ENCODE data around the gene GBX2. TPM values are rescaled to one million over a fixed set of nuclear protein-coding genes. Genes with fewer than 3 reads are reported as not detected.

The GBX2 gene
- total RNA-seq, 1 experiment from 2014 or later, result 5.9 TPM

DNA sequence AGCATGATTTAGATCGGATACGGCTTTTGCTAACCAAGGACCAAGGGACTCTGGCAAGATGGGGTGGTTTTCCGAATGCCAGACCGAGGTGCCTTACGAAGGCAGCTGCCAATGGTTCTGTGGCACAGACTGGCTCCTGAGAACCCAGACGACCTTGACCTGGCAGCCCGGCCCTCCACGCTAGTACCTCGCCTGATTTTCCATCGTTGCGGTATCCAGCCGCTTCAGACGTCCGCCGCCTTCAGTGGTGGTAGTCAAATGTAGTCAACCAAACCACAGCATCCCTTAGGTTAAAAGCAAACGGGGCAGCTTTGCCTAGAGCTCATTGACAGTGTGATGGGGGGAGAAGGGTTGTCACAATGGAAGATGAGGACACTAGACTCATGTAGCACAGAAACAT is 42.6 kb downstream of the GBX2 start:
- TF ChIP-seq EZH2 (IDR thresholded peaks at IDR 0.05) (no peak), SP1 (IDR thresholded peaks at IDR 0.05; ENCODE audit: low read depth) (no peak), EZH2phosphoT487 (IDR thresholded peaks at IDR 0.05; ENCODE audit: borderline replicate concordance) (no peak)
- Histone ChIP-seq H3K79me2 (ENCODE audit: insufficient read depth, low read length) (no peaks in the 10 kb centered on the region), H3K4me2 (ENCODE audit: low read length) (no peak overlapping the region), H2AFZ (ENCODE audit: low read depth, low read length, poor library complexity, severe bottlenecking) (no peak overlapping the region), H3K4me1 (ENCODE audit: control insufficient read depth in 1 of 2, insufficient read depth in 2 of 2, low read length in 2 of 2) (no peaks in the 10 kb centered on the region), H3K27me3 (ENCODE audit: insufficient read depth, low read length) (no peaks in the 10 kb centered on the region), H3K27ac (ENCODE audit: low read depth, low read length) (no peak overlapping the region), H3K9me3 (ENCODE audit: control insufficient read depth in 1 of 2, insufficient read depth in 1 of 2, low read depth in 1 of 2, low read length in 2 of 2) (no peaks in the 10 kb centered on the region), H3K4me3 (replicated peaks in 1 of 2; ENCODE audit: low read depth in 1 of 2, low read length in 2 of 2) (no peak overlapping the region), H3K9me2 (ENCODE audit: insufficient read depth) (no peaks in the 10 kb centered on the region), H4K20me1 (ENCODE audit: insufficient read depth) (no peaks in the 10 kb centered on the region), H3K36me3 (ENCODE audit: control insufficient read depth in 1 of 2, insufficient read depth in 2 of 2, low read length in 2 of 2) (0 out of 4 replicates have a peak, but pooled peaks cover 0 to 4% of the 10 kb centered on the region in 2 experiments), H3K9ac (ENCODE audit: low read length) (no peak overlapping the region)
- intact Hi-C loops (cut with micrococcal nuclease), result no loop called here
- no TSS peak for BruUV-seq (replicated peaks)
- ChIA-PET RAD21 (ENCODE audit: low non-redundant PET in 1 of 2, low total read pairs in 2 of 2, uncharacterized antibody in 2 of 2, unreplicated experiment in 2 of 2) (no interaction called here), POLR2A (no interaction called here), CTCF (no interaction called here)
- no peak for DNase-seq (ENCODE audit: low read depth, low spot score)
- ATAC-seq, result no peak

DNA sequence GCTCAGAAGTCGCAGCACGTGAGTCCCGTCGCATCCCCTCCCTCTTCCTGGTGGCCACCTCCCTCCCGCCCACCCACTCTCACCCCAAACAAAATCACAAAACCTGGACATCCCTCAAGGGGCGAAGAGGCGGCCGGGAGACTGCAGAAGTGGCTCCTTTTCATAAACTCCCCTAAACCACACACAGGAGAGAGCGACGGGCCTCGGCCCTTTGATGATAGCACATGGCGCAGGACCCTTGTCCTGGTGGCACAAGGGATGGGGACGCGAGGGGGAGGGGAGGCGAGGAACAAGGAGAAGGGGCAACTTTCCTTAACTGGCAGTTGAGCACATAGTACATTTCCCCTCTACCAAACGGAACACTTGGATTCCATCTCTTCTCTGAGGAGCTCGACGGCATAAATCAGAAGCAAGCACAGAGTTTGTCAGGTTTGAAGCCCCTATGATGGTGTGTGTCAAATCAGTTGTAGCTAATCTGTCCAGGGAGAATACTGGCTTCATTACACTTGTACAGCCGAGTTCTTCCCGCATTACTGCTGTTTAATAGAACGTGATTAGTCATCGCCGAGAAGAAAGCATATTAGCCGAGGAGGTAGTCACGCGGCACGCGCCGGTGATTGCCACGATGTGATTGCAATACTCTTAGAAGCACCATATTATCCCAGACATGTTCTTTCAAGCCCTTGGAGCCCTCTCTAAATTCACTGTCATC is 43.8 kb downstream of the GBX2 start:
- CTCF ChIA-PET, result no interaction called here
- POLR2A ChIA-PET, result no interaction called here

More for the DNA sequence above, 43.8 kb downstream of the GBX2 start:
- BruUV-seq (replicated peaks), result no TSS peak
- Histone ChIP-seq H3K27ac (ENCODE audit: low read depth, low read length) (no peak overlapping the region), H2AFZ (ENCODE audit: low read depth, low read length, poor library complexity, severe bottlenecking) (no peak overlapping the region), H3K9me3 (ENCODE audit: control insufficient read depth in 1 of 2, insufficient read depth in 1 of 2, low read depth in 1 of 2, low read length in 2 of 2) (no peaks in the 10 kb centered on the region), H3K27me3 (ENCODE audit: insufficient read depth, low read length) (no peaks in the 10 kb centered on the region), H3K36me3 (ENCODE audit: control insufficient read depth in 1 of 2, insufficient read depth in 2 of 2, low read length in 2 of 2) (0 out of 4 replicates have a peak, but pooled peaks cover 0 to 4% of the 10 kb centered on the region in 2 experiments), H4K20me1 (ENCODE audit: insufficient read depth) (no peaks in the 10 kb centered on the region), H3K9me2 (ENCODE audit: insufficient read depth) (no peaks in the 10 kb centered on the region), H3K4me3 (replicated peaks in 1 of 2; ENCODE audit: low read depth in 1 of 2, low read length in 2 of 2) (no peak overlapping the region), H3K79me2 (ENCODE audit: insufficient read depth, low read length) (no peaks in the 10 kb centered on the region), H3K9ac (ENCODE audit: low read length) (no peak overlapping the region), H3K4me1 (ENCODE audit: control insufficient read depth in 1 of 2, insufficient read depth in 2 of 2, low read length in 2 of 2) (no peaks in the 10 kb centered on the region), H3K4me2 (ENCODE audit: low read length) (no peak overlapping the region)
- RAD21 ChIA-PET (ENCODE audit: low non-redundant PET in 1 of 2, low total read pairs in 2 of 2, uncharacterized antibody in 2 of 2, unreplicated experiment in 2 of 2), result no interaction called here
- TF ChIP-seq CTCF (IDR thresholded peaks at IDR 0.05 in 2 of 3, conservative IDR thresholded peaks at IDR 0.05 in 1 of 3; ENCODE audit: borderline replicate concordance in 1 of 3, insufficient read depth in 1 of 3, low read depth in 2 of 3, low read length in 2 of 3) (no peak), CBX3 (IDR thresholded peaks at IDR 0.05; ENCODE audit: low read depth) (no peak), CEBPB (IDR thresholded peaks at IDR 0.05; ENCODE audit: low read depth) (no peak), SP1 (IDR thresholded peaks at IDR 0.05; ENCODE audit: low read depth) (no peak), EGR1 (IDR thresholded peaks at IDR 0.05; ENCODE audit: low read depth) (no peak), SIN3A (IDR thresholded peaks at IDR 0.05; ENCODE audit: low read depth) (no peak), FOSL1 (IDR thresholded peaks at IDR 0.05; ENCODE audit: low read depth) (no peak), EZH2 (IDR thresholded peaks at IDR 0.05) (no peak), ZBTB33 (IDR thresholded peaks at IDR 0.05; ENCODE audit: extremely low read depth, insufficient replicate concordance, low read length) (no peak), ELF1 (IDR thresholded peaks at IDR 0.05; ENCODE audit: borderline replicate concordance, low read depth) (no peak)
- ATAC-seq, result no peak
- DNase-seq (ENCODE audit: low read depth, low spot score), result no peak
- intact Hi-C loops (cut with micrococcal nuclease), result no loop called here
